ENCODE measurements around the gene PLPPR5.
"Not testable (repeated sequence)": the region's sequence is repeated elsewhere in the genome, so short reads cannot be mapped to it uniquely, and the experiment has no call there.

PLPPR5 gene

GRCh38 chr1:98908980-98909379 lies 95.7 kb downstream of the PLPPR5 start:
- no peak for DNase-seq

- DNase-seq = no peak
These were observed 97.9 kb downstream of the PLPPR5 start for GRCh38 chr1:98906809-98907208.

- DNase-seq = no peak
These were observed 98.3 kb downstream of the PLPPR5 start for GRCh38 chr1:98906361-98906760.

- DNase-seq = no peak
These were observed 100.0 kb downstream of the PLPPR5 start for GRCh38 chr1:98904684-98905083.

- no peak for DNase-seq
These were observed 100.9 kb downstream of the PLPPR5 start for GRCh38 chr1:98903726-98904125.

GRCh38 chr1:98903261-98903660 lies 101.4 kb downstream of the PLPPR5 start:
- no peak for DNase-seq

- no peak for DNase-seq
These were observed 105.7 kb downstream of the PLPPR5 start for GRCh38 chr1:98898940-98899339.

GRCh38 chr1:98897479-98897878 lies 107.2 kb downstream of the PLPPR5 start:
- DNase-seq = no peak

- no peak for DNase-seq
These were observed 107.8 kb downstream of the PLPPR5 start for GRCh38 chr1:98896711-98897445.

- DNase-seq = no peak
These were observed 111.3 kb downstream of the PLPPR5 start for GRCh38 chr1:98893371-98893770.

- no peak for DNase-seq
These were observed 115.8 kb downstream of the PLPPR5 start for GRCh38 chr1:98888869-98889268.

- DNase-seq = no peak
These were observed 117.2 kb downstream of the PLPPR5 start for GRCh38 chr1:98887507-98887906.

- no peak for DNase-seq
These were observed 119.8 kb downstream of the PLPPR5 start for GRCh38 chr1:98884864-98885263.

- no peak for DNase-seq
These were observed 122.8 kb downstream of the PLPPR5 start for GRCh38 chr1:98881901-98882300.

- DNase-seq = not testable (repeated sequence)
These were observed 123.4 kb downstream of the PLPPR5 start for GRCh38 chr1:98881234-98881633.

- no peak for DNase-seq
These were observed 129.8 kb downstream of the PLPPR5 start for GRCh38 chr1:98874828-98875227.

GRCh38 chr1:98870959-98871903 lies 133.4 kb downstream of the PLPPR5 start:
- peak; percentile 25 for DNase-seq

GRCh38 chr1:98865796-98866195 lies 138.9 kb downstream of the PLPPR5 start:
- no peak for DNase-seq

- no peak for DNase-seq
These were observed 144.3 kb downstream of the PLPPR5 start for GRCh38 chr1:98860329-98860728.

- DNase-seq = no peak
These were observed 150.5 kb downstream of the PLPPR5 start for GRCh38 chr1:98854137-98854536.

GRCh38 chr1:98849969-98850636 lies 154.6 kb downstream of the PLPPR5 start:
- no peak for DNase-seq

- DNase-seq = no peak
These were observed 162.4 kb downstream of the PLPPR5 start for GRCh38 chr1:98842241-98842640.
